Upper lobe of right lung (tissue), 1 donor: ENCODE data around the gene DACH1. TPM values are rescaled to one million over a fixed set of nuclear protein-coding genes. Genes with fewer than 3 reads are reported as not detected.

ENCODE experiments used
- ATAC-seq: fragments of 200-7000 bp; cut with Tn5 transposase; one replicate; pipeline ENCODE4 v1.9.1; 2020; ENCODE audit warnings: mild to moderate bottlenecking, moderate library complexity
- DNase-seq: peaks from one replicate; pipeline ENCODE4 v3.0.0-alpha.2; 2020
- H3K27ac ChIP-seq: fragments of 200-600 bp; one replicate; pipeline ENCODE4 v1.8.0; 2022
- H3K27me3 ChIP-seq: fragments of 200-600 bp; one replicate; pipeline ENCODE4 v1.8.0; 2022; ENCODE audit warnings: mild to moderate bottlenecking
- H3K36me3 ChIP-seq: fragments of 200-600 bp; one replicate; pipeline ENCODE4 v1.8.0; 2022
- H3K4me1 ChIP-seq: fragments of 200-600 bp; one replicate; pipeline ENCODE4 v1.8.0; 2022
- H3K4me3 ChIP-seq: fragments of 200-600 bp; one replicate; pipeline ENCODE4 v1.8.0; 2022; ENCODE audit warnings: mild to moderate bottlenecking
- H3K9me3 ChIP-seq: fragments of 200-600 bp; one replicate; pipeline ENCODE4 v1.8.0; 2022
- intact Hi-C: fragments of 100-400 bp; cut with DNase I; formaldehyde crosslinking; loops from one replicate; pipeline ENCODE4 v1.11.0; 2022
- total RNA-seq: library from RNA; stranded (reverse); fragmentation: NEBNext Ultra II Directional; extraction: Animal tissue kit (Norgen Biotek cat#: 25700); gene quantifications from one replicate; pipeline ENCODE4 v1.2.1, GENCODE V29; 2021
- TF ChIP-seq, protein P1 (sequence below): fragments of 200-600 bp; IDR thresholded peaks from one replicate; pipeline ENCODE4 v1.8.0; 2022; ENCODE audit warnings: antibody characterized with exemption
- donor health status: DM: no; HTN: yes; CAD: no; lungs with severe emphysema.

DACH1 gene
- total RNA-seq, 1 donor from 2014 or later, result 11.5 TPM

DNA sequence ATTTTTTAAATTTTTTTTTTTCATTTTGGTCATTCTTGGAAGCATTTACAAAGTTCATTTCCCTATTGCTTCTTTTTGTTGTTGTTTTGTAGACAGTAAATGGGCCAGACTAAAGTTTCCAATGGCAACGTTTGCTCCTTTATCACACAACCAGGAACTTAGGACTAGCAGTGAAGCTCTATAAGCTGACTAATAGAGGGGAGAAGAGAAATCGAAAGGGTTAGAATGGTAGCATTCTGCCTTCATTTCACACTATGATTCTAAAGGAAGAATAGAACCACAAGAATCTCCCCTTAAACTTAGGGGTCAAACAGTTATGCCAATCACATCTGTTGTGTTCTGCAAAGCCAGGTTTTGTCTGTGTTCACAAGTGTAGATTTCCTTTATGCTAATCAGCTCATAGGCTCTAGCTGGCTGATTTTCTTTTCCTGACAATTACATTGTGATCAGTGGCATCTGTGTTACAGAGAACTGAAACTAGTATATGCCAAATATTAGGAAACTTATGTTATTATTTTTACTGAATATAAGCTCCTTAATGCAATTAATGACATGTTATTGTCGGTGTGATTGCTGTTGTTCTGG, 467.3 kb downstream of the DACH1 start:
- DNase-seq, result no peak

GRCh38 chr13:71396149-71396548, 470.9 kb downstream of the DACH1 start:
- Histone ChIP-seq H3K4me1 (no peaks in the 10 kb centered on the region), H3K27me3 (no peaks in the 10 kb centered on the region), H3K4me3 (no peak overlapping the region), H3K27ac (no peak overlapping the region), H3K9me3 (peaks cover under 1% of the 10 kb centered on the region), H3K36me3 (no peaks in the 10 kb centered on the region)
- ATAC-seq (no peak), DNase-seq (no peak)
- intact Hi-C loops, result no loop called here
- TF ChIP-seq, protein P1, sequence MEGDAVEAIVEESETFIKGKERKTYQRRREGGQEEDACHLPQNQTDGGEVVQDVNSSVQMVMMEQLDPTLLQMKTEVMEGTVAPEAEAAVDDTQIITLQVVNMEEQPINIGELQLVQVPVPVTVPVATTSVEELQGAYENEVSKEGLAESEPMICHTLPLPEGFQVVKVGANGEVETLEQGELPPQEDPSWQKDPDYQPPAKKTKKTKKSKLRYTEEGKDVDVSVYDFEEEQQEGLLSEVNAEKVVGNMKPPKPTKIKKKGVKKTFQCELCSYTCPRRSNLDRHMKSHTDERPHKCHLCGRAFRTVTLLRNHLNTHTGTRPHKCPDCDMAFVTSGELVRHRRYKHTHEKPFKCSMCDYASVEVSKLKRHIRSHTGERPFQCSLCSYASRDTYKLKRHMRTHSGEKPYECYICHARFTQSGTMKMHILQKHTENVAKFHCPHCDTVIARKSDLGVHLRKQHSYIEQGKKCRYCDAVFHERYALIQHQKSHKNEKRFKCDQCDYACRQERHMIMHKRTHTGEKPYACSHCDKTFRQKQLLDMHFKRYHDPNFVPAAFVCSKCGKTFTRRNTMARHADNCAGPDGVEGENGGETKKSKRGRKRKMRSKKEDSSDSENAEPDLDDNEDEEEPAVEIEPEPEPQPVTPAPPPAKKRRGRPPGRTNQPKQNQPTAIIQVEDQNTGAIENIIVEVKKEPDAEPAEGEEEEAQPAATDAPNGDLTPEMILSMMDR, result no peak

More for the DNA sequence above, 467.3 kb downstream of the DACH1 start:
- H3K27me3 ChIP-seq, result no peaks in the 10 kb centered on the region
- intact Hi-C loops, result no loop called here
- no peaks in the 10 kb centered on the region for H3K4me1 ChIP-seq
- TF ChIP-seq, protein P1, result no peak
- no peak for ATAC-seq
- H3K36me3 ChIP-seq, result no peaks in the 10 kb centered on the region
- H3K27ac ChIP-seq, result no peak overlapping the region
- H3K9me3 ChIP-seq, result no peaks in the 10 kb centered on the region
- H3K4me3 ChIP-seq, result no peak overlapping the region

GRCh38 chr13:71395053-71395452, 472.0 kb downstream of the DACH1 start:
- no peak for DNase-seq
- Histone ChIP-seq H3K4me3 (no peak overlapping the region), H3K36me3 (no peaks in the 10 kb centered on the region), H3K4me1 (no peaks in the 10 kb centered on the region), H3K9me3 (peaks cover 4% of the 10 kb centered on the region), H3K27ac (no peak overlapping the region), H3K27me3 (no peaks in the 10 kb centered on the region)
- intact Hi-C loops, result no loop called here
- TF ChIP-seq, protein P1, result no peak
- no peak for ATAC-seq

DNA sequence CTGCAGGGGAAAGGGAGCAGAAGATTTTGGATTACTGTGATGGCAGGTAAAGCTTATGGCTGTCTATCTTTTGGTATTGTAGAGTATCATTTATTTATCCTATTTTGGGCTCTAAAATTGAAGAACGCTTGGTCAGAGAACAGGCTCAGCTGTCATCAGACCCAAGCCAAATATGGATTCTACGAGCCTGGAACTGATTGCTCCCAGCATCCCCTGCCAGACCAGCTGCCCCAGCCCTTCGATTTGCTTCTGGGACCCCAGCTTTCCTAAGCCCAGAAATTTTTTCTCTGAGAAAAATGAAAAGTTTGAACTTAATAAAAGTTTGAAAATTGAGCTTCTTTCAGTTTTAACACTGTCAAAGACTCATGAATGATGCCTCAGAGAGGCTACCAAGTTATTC, 472.8 kb downstream of the DACH1 start:
- intact Hi-C loops, result no loop called here
- Histone ChIP-seq H3K4me1 (no peaks in the 10 kb centered on the region), H3K36me3 (no peaks in the 10 kb centered on the region), H3K9me3 (peaks cover 4% of the 10 kb centered on the region), H3K27ac (no peak overlapping the region), H3K4me3 (no peak overlapping the region), H3K27me3 (no peaks in the 10 kb centered on the region)
- ATAC-seq (no peak), DNase-seq (no peak)
- TF ChIP-seq, protein P1, result no peak
